HTR-8/SVneo (cell line): ENCODE data around the gene KLHL22.

Experiments used
- DNase-seq: peaks from one replicate; pipeline ENCODE4 v3.0.0; 2011; ENCODE audit warnings: low spot score, mixed read lengths; ENCODE audit not compliant: insufficient read length
- FAIRE-seq: peaks from 2 replicates; lab custom pipeline; 2011; peaks lifted over from hg19 to GRCh38; lab: Jason Lieb, UNC

Gene KLHL22

GRCh38 chr22:20407829-20408228 is 87.8 kb downstream of the KLHL22 start:
- no peak for FAIRE-seq
- DNase-seq: no peak

- no peak for FAIRE-seq
- no peak for DNase-seq
Observed at GRCh38 chr22:20406686-20407408, 88.7 kb downstream of the KLHL22 start.

GRCh38 chr22:20405931-20406685 is 89.5 kb downstream of the KLHL22 start:
- FAIRE-seq: no peak

DNA sequence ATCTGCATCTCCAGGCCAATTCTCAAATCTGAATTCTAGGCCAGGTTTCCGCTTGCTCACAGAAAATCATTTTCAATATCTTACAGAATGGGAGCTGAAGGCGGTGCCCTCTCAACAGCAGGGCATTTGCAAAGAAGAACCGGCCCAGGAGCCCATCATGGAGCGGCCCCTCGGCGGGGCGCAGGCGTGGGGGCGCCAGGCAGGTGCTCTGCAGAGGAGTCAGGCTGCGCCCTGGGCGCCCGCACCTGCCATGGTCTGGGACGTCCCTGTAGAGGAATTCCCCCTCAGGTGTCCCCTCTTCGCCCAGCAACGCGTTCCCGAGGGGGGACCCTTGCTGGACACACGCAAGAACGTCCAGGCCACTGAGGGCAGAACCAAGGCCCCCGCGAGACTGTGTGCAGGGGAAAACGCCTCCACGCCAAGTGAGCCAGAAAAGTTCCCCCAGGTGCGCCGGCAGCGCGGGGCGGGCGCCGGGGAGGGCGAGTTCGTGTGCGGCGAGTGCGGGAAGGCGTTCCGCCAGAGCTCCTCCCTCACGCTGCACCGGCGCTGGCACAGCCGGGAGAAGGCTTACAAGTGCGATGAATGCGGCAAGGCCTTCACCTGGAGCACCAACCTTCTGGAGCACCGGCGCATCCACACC is 90.2 kb downstream of the KLHL22 start:
- no peak for FAIRE-seq
- no peak for DNase-seq

More at GRCh38 chr22:20405931-20406685, 89.5 kb downstream of the KLHL22 start:
- DNase-seq: no peak

DNA sequence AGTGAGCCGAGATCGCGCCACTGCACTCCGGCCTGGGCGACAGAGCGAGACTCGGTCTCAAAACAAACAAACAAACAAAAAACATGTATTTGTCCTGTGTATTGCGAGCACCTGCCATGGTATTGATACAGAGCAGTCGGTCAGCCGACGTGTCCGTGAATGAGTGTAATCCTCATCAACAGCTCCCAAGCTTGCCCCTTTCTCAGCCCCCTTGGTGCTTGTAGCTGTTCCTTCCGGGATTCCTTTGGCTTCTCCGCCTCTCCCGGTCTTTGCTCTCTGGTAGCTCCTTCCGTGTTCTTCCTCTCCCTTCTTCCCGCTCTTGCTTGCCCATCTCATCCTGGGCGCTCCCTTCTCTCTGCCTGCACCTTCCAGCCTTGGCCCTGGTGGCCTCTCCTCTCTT is 90.7 kb downstream of the KLHL22 start:
- DNase-seq: no peak

DNA sequence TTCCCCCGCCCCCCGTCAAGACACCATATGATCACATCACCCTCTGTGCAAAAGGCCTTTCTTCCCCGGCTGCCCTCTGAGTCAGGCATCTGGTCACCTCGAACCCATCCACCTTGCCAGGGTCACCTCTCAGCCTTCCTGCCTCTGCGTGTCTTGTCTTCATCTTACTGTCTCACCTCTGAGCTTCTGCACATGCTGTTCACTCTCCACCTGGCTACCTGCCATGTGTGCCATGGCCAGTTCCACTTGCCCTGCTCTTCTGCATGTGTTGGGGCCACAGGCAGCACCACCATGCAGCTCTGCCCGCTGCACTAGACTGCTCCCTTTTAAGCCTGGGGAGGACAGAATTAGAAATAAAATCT is 91.8 kb downstream of the KLHL22 start:
- no peak for DNase-seq
- FAIRE-seq: no peak

More for the DNA sequence above, 90.7 kb downstream of the KLHL22 start:
- no peak for FAIRE-seq

DNA sequence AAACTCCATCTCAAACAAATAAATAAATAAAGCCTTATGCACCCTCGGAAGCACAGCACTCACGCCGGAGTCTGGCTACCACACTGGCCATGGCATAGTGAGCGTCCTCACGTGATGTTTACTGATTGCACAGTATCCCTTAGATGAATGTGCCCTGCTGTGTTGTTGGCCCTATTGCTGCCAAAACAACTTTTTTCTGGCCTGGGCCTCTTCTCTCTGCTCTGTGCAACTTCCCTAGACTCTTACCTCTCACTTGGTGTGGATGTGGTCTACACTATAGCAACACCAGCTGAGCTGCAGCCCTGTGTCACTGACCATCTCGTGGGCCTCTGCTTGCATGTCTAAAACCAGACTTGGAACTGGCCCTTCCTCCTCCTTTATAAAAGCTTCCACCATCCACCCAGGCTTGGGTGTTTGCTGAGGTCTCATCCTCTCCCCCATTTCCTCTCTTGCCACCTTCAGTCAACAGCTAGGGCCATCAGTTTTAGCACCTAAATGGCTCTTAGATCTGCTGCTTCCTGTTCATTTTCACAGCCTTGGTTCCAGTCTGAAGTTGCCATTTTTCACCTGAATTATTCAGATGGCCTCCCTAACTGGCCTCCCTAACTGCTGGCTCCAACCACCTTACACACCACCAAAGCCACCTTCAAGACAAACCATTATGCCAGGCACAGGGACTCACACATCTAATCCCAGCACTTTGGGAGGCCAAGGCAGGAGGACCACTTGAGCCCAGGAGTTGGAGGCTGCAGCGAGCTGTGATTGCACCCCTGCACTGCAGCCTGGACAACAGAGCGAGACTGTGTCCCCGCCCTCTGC is 92.4 kb downstream of the KLHL22 start:
- FAIRE-seq (no peak), DNase-seq (no peak)

DNA sequence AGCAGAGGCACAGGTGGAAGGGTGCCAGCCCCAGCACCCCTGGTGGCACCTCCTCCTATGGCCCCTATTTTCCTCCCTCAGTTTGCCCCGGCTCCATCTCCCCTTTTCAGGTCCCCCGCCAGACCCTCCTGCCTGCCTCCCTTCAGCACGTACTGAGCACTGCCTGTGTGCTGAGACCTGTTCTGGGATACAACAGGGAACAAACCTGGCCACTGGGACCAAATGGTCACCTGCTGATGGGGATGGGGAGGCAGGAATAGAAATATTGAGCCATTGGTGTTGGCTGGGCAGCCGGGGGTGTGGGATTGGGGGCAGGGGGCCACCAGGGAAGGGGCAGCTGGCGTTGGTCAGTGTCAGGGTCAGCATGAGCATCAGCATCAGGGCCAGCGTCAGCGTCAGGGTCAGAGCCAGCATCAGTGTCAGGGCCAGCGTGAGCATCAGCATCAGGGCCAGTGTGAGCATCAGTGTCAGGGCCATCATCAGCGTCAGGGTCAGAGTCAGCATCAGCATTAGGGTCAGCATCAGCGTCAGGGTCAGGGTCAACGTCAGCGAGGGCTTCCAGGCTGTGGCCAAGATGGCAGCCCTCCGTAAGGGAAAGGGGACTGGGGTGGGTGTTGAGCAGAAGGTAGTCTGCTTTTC is 94.1 kb downstream of the KLHL22 start:
- DNase-seq (no peak), FAIRE-seq (no peak)

- DNase-seq (no peak), FAIRE-seq (no peak)
Observed at GRCh38 chr22:20400606-20401375, 94.8 kb downstream of the KLHL22 start.

- FAIRE-seq (no peak), DNase-seq (no peak)
Observed at GRCh38 chr22:20399866-20400605, 95.6 kb downstream of the KLHL22 start.

- no peak for FAIRE-seq
- no peak for DNase-seq
Observed at GRCh38 chr22:20398420-20398819, 97.2 kb downstream of the KLHL22 start.

DNA sequence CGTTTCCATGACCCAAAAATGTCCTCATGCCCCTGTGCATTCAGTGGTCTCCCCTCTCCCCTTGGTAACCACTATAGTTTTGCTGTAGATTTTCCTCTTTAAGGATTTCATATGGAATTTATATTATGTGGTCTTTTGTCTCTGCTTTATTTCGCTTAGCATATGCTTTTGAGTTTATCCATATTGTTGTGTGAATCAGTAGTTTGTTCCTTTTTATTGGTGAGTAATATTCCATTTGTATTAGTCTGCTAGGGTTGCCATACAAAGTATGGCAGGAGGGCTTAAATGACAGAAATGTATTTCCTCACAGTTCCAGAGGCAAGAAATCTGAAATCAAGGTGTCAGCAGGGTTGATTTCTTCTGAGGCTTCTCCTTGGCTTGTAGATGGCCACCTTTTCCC is 98.1 kb downstream of the KLHL22 start:
- no peak for FAIRE-seq

DNA sequence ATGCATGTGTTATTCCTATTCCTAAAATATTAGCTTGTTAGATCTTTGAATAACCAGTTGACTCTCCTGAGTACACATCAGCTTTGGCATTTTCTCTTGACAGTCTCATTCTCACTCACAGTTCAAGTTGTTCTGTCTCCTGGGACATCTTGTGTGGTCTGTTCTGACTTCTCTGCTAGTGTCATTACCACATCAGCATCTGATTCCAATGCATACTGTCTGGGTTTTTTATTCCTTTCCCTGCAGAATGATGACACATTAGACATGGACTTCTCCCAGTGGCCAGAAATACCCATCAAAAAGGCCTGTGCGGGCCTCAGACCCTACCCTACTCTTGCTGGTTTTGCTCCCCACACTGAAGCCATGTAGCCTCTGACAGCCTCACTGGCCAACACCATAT is 99.0 kb downstream of the KLHL22 start:
- DNase-seq (no peak), FAIRE-seq (no peak)

More for the DNA sequence above, 98.1 kb downstream of the KLHL22 start:
- no peak for DNase-seq

GRCh38 chr22:20395907-20396287 is 99.7 kb downstream of the KLHL22 start:
- no peak for DNase-seq
- FAIRE-seq: no peak

- DNase-seq (no peak), FAIRE-seq (no peak)
Observed at GRCh38 chr22:20395181-20395906, 100.3 kb downstream of the KLHL22 start.

GRCh38 chr22:20393705-20394476 is 101.7 kb downstream of the KLHL22 start, which contains the start of gene ZNF74:
TSS of gene ZNF74 (plus strand) at chr22:20394151. CDS start at chr22:20394629, 478 bp downstream.
- peak; percentile 80 for DNase-seq
- FAIRE-seq: peak; percentile 80
